H1 (cell line): ENCODE data around the gene AGBL1. TPM values are rescaled to one million over a fixed set of nuclear protein-coding genes. Genes with fewer than 3 reads are reported as not detected.

ENCODE experiments used
- CTCF ChIA-PET: fragments of 300-600 bp; sonication (Branson Sonifier 250); formaldehyde crosslinking; loops from one replicate; lab custom pipeline; 2021; ENCODE audit not compliant: partially characterized antibody; lab: Charles Lee
- POLR2A ChIA-PET: fragments of 300-600 bp; sonication (Branson Sonifier 250); formaldehyde crosslinking; loops from one replicate; lab custom pipeline; 2021; ENCODE audit warnings: inconsistent platforms; ENCODE audit not compliant: partially characterized antibody; lab: Charles Lee
- DNase-seq, 2 experiments: peaks; one replicate each; pipeline versions ENCODE4 v3.0.0 to v3.0.0-alpha.2; 2010 to 2022; ENCODE audit warnings: low spot score in 2 of 2, low read depth in 1 of 2, mixed read lengths in 1 of 2
- FAIRE-seq: peaks from 2 replicates; lab custom pipeline; 2011; peaks lifted over from hg19 to GRCh38; lab: Jason Lieb, UNC
- H2AFZ ChIP-seq: 2 replicates; pipeline ENCODE4 v1.8.1; 2012; ENCODE audit warnings: low read length, inconsistent platforms
- H2AK5ac ChIP-seq: 2 replicates; pipeline ENCODE4 v1.6.1; 2013; ENCODE audit warnings: low read depth, low read length
- H2BK120ac ChIP-seq: replicated peaks from 2 replicates; pipeline ENCODE3; 2013; ENCODE audit warnings: low read depth, low read length, inconsistent platforms
- H2BK12ac ChIP-seq: 2 replicates; pipeline ENCODE4 v1.6.1; 2013; ENCODE audit warnings: low read depth, low read length
- H2BK15ac ChIP-seq: 2 replicates; pipeline ENCODE4 v1.6.1; 2013; ENCODE audit warnings: low read length
- H2BK20ac ChIP-seq: 2 replicates; pipeline ENCODE4 v1.6.1; 2013; ENCODE audit warnings: low read length
- H2BK5ac ChIP-seq: 2 replicates; pipeline ENCODE4 v1.6.1; 2013; ENCODE audit warnings: low read depth, low read length
- H3K14ac ChIP-seq: 2 replicates; pipeline ENCODE4 v1.6.1; 2013; ENCODE audit warnings: inconsistent platforms; ENCODE audit not compliant: insufficient read length
- H3K18ac ChIP-seq: 2 replicates; pipeline ENCODE4 v1.6.1; 2013; ENCODE audit warnings: low read length; ENCODE audit errors: extremely low read depth
- H3K23ac ChIP-seq: 2 replicates; pipeline ENCODE4 v1.6.1; 2013; ENCODE audit warnings: inconsistent platforms; ENCODE audit not compliant: insufficient read length
- H3K23me2 ChIP-seq: 2 replicates; pipeline ENCODE4 v1.6.1; 2013; ENCODE audit warnings: low read depth, low read length
- H3K27ac ChIP-seq: 2 replicates; pipeline ENCODE4 v1.6.1; 2011; ENCODE audit warnings: low read depth, low read length, inconsistent platforms
- H3K27me3 ChIP-seq, 4 experiments: replicated peaks in 1 of 4; 1 replicate in 1 of 4; 2 replicates in 3 of 4; pipeline versions ENCODE4 v1.6.1 to v1.8.1; 2011 to 2013; ENCODE audit warnings: low read length in 3 of 4, mild to moderate bottlenecking in 3 of 4, inconsistent platforms in 2 of 4, mixed read lengths in 2 of 4, moderate library complexity in 1 of 4; ENCODE audit not compliant: control insufficient read depth in 3 of 4, insufficient read depth in 3 of 4; ENCODE audit errors: extremely low read depth in 1 of 4
- H3K36me3 ChIP-seq, 4 experiments: 2 replicates each; pipeline versions ENCODE4 v1.6.1 to v1.8.1; 2011 to 2013; ENCODE audit warnings: mild to moderate bottlenecking in 4 of 4, low read length in 3 of 4, moderate library complexity in 2 of 4, control low read depth in 1 of 4, inconsistent platforms in 1 of 4; ENCODE audit not compliant: insufficient read depth in 4 of 4, control insufficient read depth in 2 of 4
- H3K4ac ChIP-seq: replicated peaks from 2 replicates; pipeline ENCODE3; 2013; ENCODE audit warnings: low read length, low read depth, mixed read lengths, inconsistent platforms; ENCODE audit not compliant: insufficient read length
- H3K4me1 ChIP-seq, 4 experiments: replicated peaks in 1 of 4; 1 replicate in 1 of 4; 2 replicates in 3 of 4; pipeline versions ENCODE4 v1.6.1 to v1.8.1; 2011 to 2013; ENCODE audit warnings: low read length in 3 of 4, inconsistent platforms in 2 of 4, mixed read lengths in 1 of 4; ENCODE audit not compliant: insufficient read depth in 4 of 4, control insufficient read depth in 3 of 4
- H3K4me2 ChIP-seq, 2 experiments: 2 replicates each; pipeline versions ENCODE4 v1.6.1 to v1.8.1; 2011 to 2013; ENCODE audit warnings: low read depth in 2 of 2, low read length in 2 of 2, control low read depth in 1 of 2, inconsistent platforms in 1 of 2, mild to moderate bottlenecking in 1 of 2; ENCODE audit not compliant: insufficient read depth in 1 of 2
- H3K4me3 ChIP-seq, 4 experiments: fragments of 200-600, 300-600 bp in 1 of 4; sonication (generic), shearing (Covaris generic), sonication (Bioruptor Twin) in 1 of 4; 2 replicates each; pipeline versions ENCODE4 v1.5.1 to v1.8.1; 2011 to 2016; ENCODE audit warnings: low read length in 4 of 4, low read depth in 3 of 4, control low read depth in 2 of 4, inconsistent platforms in 2 of 4, mild to moderate bottlenecking in 2 of 4, mixed read lengths in 1 of 4, moderate library complexity in 1 of 4; ENCODE audit not compliant: insufficient read depth in 2 of 4; ENCODE audit errors: extremely low read depth in 1 of 4
- H3K56ac ChIP-seq: replicated peaks from 2 replicates; pipeline ENCODE3; 2013; ENCODE audit warnings: low read depth, mild to moderate bottlenecking, mixed read lengths, low read length, inconsistent platforms; ENCODE audit not compliant: insufficient read length
- H3K79me1 ChIP-seq: 2 replicates; pipeline ENCODE4 v1.6.1; 2013; ENCODE audit warnings: low read depth, low read length, control low read depth
- H3K79me2 ChIP-seq, 2 experiments: 2 replicates each; pipeline versions ENCODE4 v1.6.1 to v1.8.1; 2012 to 2013; ENCODE audit warnings: low read length in 2 of 2, mild to moderate bottlenecking in 2 of 2, inconsistent platforms in 1 of 2; ENCODE audit not compliant: insufficient read depth in 2 of 2, control insufficient read depth in 1 of 2
- H3K9ac ChIP-seq, 4 experiments: replicated peaks in 1 of 4; 1 replicate in 1 of 4; 2 replicates in 3 of 4; pipeline versions ENCODE4 v1.6.1 to v1.8.1; 2011 to 2013; ENCODE audit warnings: low read depth in 3 of 4, low read length in 3 of 4, control low read depth in 2 of 4, mild to moderate bottlenecking in 2 of 4, moderate library complexity in 2 of 4, inconsistent platforms in 1 of 4; ENCODE audit errors: extremely low read depth in 1 of 4
- H3K9me3 ChIP-seq, 2 experiments: 2 replicates each; pipeline versions ENCODE4 v1.6.1 to v1.8.1; 2012 to 2013; ENCODE audit warnings: mild to moderate bottlenecking in 2 of 2, moderate library complexity in 2 of 2, control low read depth in 1 of 2, inconsistent platforms in 1 of 2, low read depth in 1 of 2, low read length in 1 of 2, mixed read lengths in 1 of 2; ENCODE audit not compliant: insufficient read depth in 2 of 2
- H4K20me1 ChIP-seq, 2 experiments: replicated peaks in 1 of 2; 2 replicates each; pipeline versions ENCODE3 to v1.8.1; 2011 to 2013; ENCODE audit warnings: inconsistent platforms in 2 of 2, low read length in 2 of 2, mild to moderate bottlenecking in 1 of 2; ENCODE audit not compliant: insufficient read depth in 2 of 2, control insufficient read depth in 1 of 2
- H4K5ac ChIP-seq: 2 replicates; pipeline ENCODE4 v1.6.1; 2013; ENCODE audit warnings: low read length, low read depth, mixed read lengths, inconsistent platforms; ENCODE audit not compliant: insufficient read length
- H4K8ac ChIP-seq: 2 replicates; pipeline ENCODE4 v1.8.0; 2013; ENCODE audit warnings: mild to moderate bottlenecking, moderate library complexity, low read length, inconsistent platforms; ENCODE audit not compliant: insufficient read depth; ENCODE audit errors: extremely low read depth
- H4K91ac ChIP-seq: replicated peaks from 2 replicates; pipeline ENCODE3; 2013; ENCODE audit warnings: low read length, mixed read lengths, inconsistent platforms; ENCODE audit not compliant: insufficient read length
- FOSL1 ChIP-seq: IDR thresholded peaks from 2 replicates; pipeline ENCODE4 v1.6.1; 2011; ENCODE audit warnings: mild to moderate bottlenecking, low read depth, low read length, moderate library complexity; ENCODE audit not compliant: insufficient read depth
- NANOG ChIP-seq: IDR thresholded peaks from 2 replicates; pipeline ENCODE4 v1.6.1; 2011; ENCODE audit warnings: low read length, low read depth, mild to moderate bottlenecking, inconsistent platforms; ENCODE audit not compliant: insufficient read depth, poor library complexity, severe bottlenecking
- PHF8 ChIP-seq: fragments of 200-600 bp; sonication (generic); conservative IDR thresholded peaks from 2 replicates; pipeline ENCODE4 v1.7.1; 2012; ENCODE audit warnings: low read depth, mild to moderate bottlenecking, inconsistent platforms, low read length, moderate library complexity
- RNF2 ChIP-seq: fragments of 200-900, 300-1000 bp; sonication (generic); IDR thresholded peaks from 2 replicates; pipeline ENCODE4 v1.7.1; 2016; ENCODE audit warnings: borderline replicate concordance, low read depth, mild to moderate bottlenecking, antibody characterized with exemption, low read length; ENCODE audit not compliant: poor library complexity, severe bottlenecking; ENCODE audit errors: missing control alignments
- WGBS, 2 experiments: shearing (Covaris generic) in 1 of 2; methylation state at CpG; one replicate each; pipeline versions ENCODE4 v1.1.6 to v1.1.7; 2013 to 2015; ENCODE audit warnings: low lambda C conversion rate in 2 of 2, mixed read lengths in 2 of 2, inconsistent platforms in 1 of 2, low coverage in 1 of 2, missing lambda C conversion rate in 1 of 2; ENCODE audit not compliant: insufficient replicate concordance in 2 of 2, insufficient coverage in 1 of 2, insufficient read length in 1 of 2; ENCODE audit errors: extremely low coverage in 1 of 2, missing lambda C conversion rate in 1 of 2; 5-methylcytosine and 5-hydroxymethylcytosine counted together
- polyA plus RNA-seq, 7 experiments: library from polyadenylated mRNA; depleted of rRNA in 3 of 7; stranded (reverse) in 5 of 7; unstranded in 2 of 7; fragments of >200 nt in 5 of 7; fragments of 200-250 nt in 2 of 7; gene quantifications; 1 replicate in 5 of 7; 2 replicates in 1 of 7; 4 replicates in 1 of 7; pipeline versions ENCODE4 v1.2.1 to v1.2.3, GENCODE V29; 2011 to 2013; ENCODE audit warnings: missing spikeins in 2 of 7, mixed read lengths in 2 of 7
- total RNA-seq: library from RNA; stranded (reverse); fragmentation: NEBNext Ultra II Directional; extraction: Animal tissue kit (Norgen Biotek cat#: 25700); gene quantifications from 2 replicates; pipeline ENCODE4 v1.2.1, GENCODE V29; 2021

The AGBL1 gene
- total and polyA plus RNA-seq, 2 of the 8 experiments (the other 6 are each of a cell fraction or from before 2014, with no cell fraction given) = not detected

GRCh38 chr15:86522721-86523120 lies 443.1 kb downstream of the AGBL1 start:
- ChIA-PET POLR2A (no interaction called here), CTCF (interaction anchor here (1.3 kb wide), 1 partner anchor 24 kb away, joined by 4 read pairs; no protein-coding TSS in a partner anchor)
- Histone ChIP-seq H3K9ac (no peak overlapping the region), H4K8ac (no peak overlapping the region), H3K14ac (no peak overlapping the region), H3K36me3 (no peaks in the 10 kb centered on the region), H3K9me3 (no peaks in the 10 kb centered on the region), H2BK5ac (no peak overlapping the region), H4K20me1 (no peaks in the 10 kb centered on the region), H3K4me2 (no peak overlapping the region), H3K23ac (no peak overlapping the region), H3K56ac (no peak overlapping the region), H2BK12ac (no peak overlapping the region), H3K4ac (no peak overlapping the region), H3K4me3 (no peak overlapping the region), H3K4me1 (peaks cover 0 to under 1% (median 0%) of the 10 kb centered on the region in 4 experiments; a peak in 1 of 7 replicates), H2AK5ac (no peak overlapping the region; the same call in 1 of the 2 replicates), H3K23me2 (peaks cover under 1% of the 10 kb centered on the region; the same call in 1 of the 2 replicates), H2AFZ (no peak overlapping the region), H3K79me1 (no peaks in the 10 kb centered on the region), H4K91ac (no peak overlapping the region), H3K79me2 (no peaks in the 10 kb centered on the region), H3K27me3 (no peaks in the 10 kb centered on the region), H4K5ac (no peak overlapping the region), H2BK120ac (no peak overlapping the region), H3K27ac (no peak overlapping the region), H2BK15ac (no peak overlapping the region), H3K18ac (no peak overlapping the region), H2BK20ac (no peak overlapping the region)
- FAIRE-seq = no peak
- TF ChIP-seq PHF8 (no peak), NANOG (no peak), FOSL1 (no peak), RNF2 (no peak)
- WGBS, 2 experiments = 91% methylated on average over 3 of the region's 3 CpGs; no CpG with 5 or more reads in 1 of the 2 experiments
- no peak for DNase-seq
